ENCODE data around the gene PRSS21.

PRSS21 gene

DNA sequence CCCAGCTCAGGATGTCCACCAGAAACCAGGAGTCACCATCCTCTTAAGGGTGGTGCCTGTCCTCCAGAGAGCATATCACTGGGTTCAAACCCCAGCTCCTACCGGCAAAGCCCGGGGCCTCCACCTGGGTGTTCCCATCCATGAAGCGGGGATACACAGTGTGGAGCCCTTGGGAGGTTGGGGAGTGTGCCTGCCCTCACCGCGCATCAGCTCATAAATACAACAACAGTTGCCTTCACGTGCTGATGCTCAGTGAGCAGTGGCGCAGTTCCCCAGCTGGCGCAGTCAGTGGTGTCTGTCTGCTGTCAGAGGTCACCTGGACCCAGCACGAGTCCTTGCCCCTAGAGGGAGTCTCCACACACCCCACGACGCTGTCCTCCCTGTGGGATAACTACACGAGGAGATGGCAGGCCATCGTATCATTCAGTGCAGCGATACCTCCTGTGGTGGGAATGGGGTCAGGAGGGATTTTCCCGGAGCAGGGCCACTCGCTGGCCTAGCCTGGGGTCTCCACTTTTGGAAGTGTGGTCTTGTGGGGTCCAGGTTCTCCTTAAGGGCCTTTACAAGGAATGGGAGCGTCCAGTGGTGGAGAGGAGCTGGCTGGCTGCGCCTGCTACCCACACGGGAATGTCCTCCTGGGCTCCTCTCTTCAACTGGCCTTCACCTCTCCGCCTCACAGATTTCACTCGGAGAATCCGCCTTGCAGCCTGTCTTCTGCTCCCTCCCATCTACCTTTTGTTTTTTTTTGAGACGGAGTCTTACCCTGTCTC lies 37.7 kb upstream of the PRSS21 start:
- TF ChIP-seq BHLHE40 (IDR thresholded peaks at IDR 0.05; ENCODE audit: borderline replicate concordance) = no peak
- TF ChIP-seq, protein P1, sequence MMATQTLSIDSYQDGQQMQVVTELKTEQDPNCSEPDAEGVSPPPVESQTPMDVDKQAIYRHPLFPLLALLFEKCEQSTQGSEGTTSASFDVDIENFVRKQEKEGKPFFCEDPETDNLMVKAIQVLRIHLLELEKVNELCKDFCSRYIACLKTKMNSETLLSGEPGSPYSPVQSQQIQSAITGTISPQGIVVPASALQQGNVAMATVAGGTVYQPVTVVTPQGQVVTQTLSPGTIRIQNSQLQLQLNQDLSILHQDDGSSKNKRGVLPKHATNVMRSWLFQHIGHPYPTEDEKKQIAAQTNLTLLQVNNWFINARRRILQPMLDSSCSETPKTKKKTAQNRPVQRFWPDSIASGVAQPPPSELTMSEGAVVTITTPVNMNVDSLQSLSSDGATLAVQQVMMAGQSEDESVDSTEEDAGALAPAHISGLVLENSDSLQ (IDR thresholded peaks at IDR 0.05) = no peak
- TF ChIP-seq TARDBP (IDR thresholded peaks at IDR 0.05) = no peak
- no peak for TF ChIP-seq FOXA1 (IDR thresholded peaks at IDR 0.05)
- no peak for TF ChIP-seq ZNF384 (IDR thresholded peaks at IDR 0.05)
- no peak for TF ChIP-seq HDGF (IDR thresholded peaks at IDR 0.05; ENCODE audit: borderline replicate concordance)
- TF ChIP-seq FOXM1 (IDR thresholded peaks at IDR 0.05; ENCODE audit: borderline replicate concordance) = no peak
- ChIA-PET CTCF (no interaction called here), POLR2A (interaction anchor here (0.6 to 3.2 kb wide), 17 partner anchors 8 to 631 kb away, joined by 3 to 32 read pairs (median 4); partner anchors contain the start of genes PRSS33, PRSS41 and SRRM2)
- DNase-seq (ENCODE audit: extremely low spot score) = no peak

DNA sequence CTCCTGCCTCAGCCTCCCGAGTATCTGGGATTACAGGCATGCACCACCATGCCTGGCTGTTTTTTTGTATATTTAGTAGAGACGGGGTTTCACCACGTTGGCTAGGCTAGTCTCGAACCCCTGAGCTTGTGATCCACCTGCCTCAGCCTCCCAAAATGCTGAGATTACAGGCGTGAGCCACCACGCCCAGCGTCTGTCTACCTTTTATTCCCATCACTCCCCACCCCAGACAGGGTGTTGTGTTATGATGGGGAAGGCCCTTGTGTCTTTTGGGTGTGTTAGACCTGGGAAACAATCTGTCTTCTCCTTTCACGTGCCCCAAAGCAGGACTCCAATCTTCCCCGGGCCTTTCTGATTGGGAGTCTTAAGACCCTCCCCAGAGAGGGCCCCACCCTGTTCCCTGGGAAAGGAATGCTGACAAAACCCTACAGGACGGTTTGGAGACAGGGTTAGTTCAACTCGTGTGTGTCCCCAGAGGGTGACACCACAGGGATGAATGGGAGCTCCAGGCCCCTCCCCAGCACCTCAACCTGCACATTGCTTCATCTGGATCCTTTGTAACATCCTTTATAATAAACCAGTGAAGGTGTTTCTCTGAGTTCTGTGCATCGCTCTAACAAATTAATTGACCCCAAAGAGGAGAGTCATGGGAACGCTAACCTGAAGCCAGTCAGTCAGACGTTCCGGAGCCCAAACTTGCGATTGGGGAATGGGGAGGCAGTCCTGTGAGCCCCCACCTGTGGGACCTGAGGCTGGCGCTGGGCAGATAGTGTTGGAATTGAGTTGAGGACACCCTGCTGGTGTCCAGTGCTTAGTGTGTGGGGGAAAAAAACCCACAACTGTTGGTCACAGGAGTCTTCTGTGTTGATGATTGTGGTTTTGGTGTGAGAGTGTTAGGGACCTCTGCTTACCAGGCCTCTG lies 36.8 kb upstream of the PRSS21 start:
- DNase-seq (ENCODE audit: extremely low spot score) = no peak
- TF ChIP-seq FOXA1 (IDR thresholded peaks at IDR 0.05) (no peak), SP1 (IDR thresholded peaks at IDR 0.05) (no peak), BHLHE40 (IDR thresholded peaks at IDR 0.05; ENCODE audit: borderline replicate concordance) (no peak), LEF1 (IDR thresholded peaks at IDR 0.05; ENCODE audit: borderline replicate concordance) (no peak), HDGF (IDR thresholded peaks at IDR 0.05; ENCODE audit: borderline replicate concordance) (no peak), FOXM1 (IDR thresholded peaks at IDR 0.05; ENCODE audit: borderline replicate concordance) (no peak), NFRKB (IDR thresholded peaks at IDR 0.05) (no peak), L3MBTL2 (conservative IDR thresholded peaks at IDR 0.05) (no peak), ARNT (IDR thresholded peaks at IDR 0.05) (no peak)
- TF ChIP-seq, protein P1 (IDR thresholded peaks at IDR 0.05) = no peak
- POLR2A ChIA-PET = interaction anchor here (0.9 to 3.2 kb wide), 4 partner anchors 7 to 28 kb away, joined by 3 to 32 read pairs (median 13); partner anchors contain the start of genes PRSS33 and SRRM2
- CTCF ChIA-PET = no interaction called here

DNA sequence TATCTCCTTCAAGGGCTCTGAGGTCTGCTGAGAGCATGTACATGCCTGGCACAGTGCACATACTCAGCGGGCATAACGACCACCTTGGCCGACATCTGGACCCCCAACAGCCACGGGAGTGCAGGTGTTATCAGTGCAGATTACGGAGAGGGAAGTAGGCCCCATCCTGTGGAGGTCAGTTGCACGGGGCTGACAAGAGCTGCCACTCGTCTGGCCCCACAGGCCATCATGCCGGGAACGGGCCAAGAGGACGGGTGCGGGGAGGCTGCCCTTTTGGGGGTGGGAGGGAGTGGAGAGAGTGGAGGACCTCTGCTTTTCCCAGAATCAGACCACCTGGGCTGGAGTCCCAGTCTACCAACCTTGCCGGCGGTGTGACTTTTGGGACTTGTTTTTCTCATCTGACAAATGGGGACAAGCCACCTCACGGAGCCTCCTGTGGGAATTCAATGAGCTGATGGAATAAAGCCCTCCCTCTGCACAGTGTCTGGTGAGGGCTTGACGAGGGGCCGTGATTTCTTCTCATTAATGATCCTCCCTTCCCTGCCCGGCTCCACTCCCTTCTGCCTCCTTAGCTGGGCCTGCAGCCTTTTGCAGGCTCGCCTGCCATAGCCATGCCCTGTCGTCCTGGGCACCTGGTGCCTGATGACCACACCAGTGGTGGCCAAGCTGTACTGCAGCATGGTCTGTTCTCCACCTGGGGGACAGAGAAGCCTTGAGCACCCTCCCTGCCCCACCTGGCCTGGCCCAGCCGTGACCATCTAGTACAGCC lies 34.3 kb upstream of the PRSS21 start:
- ChIA-PET CTCF (no interaction called here), POLR2A (interaction anchor here (0.8 to 1.2 kb wide), 2 partner anchors 12 to 144 kb away, joined by 3 read pairs; no protein-coding TSS in a partner anchor)
- DNase-seq (ENCODE audit: extremely low spot score) = no peak
- TF ChIP-seq L3MBTL2 (conservative IDR thresholded peaks at IDR 0.05) = no peak
- TF ChIP-seq FOXA1 (IDR thresholded peaks at IDR 0.05) = no peak
- no peak for TF ChIP-seq BHLHE40 (IDR thresholded peaks at IDR 0.05; ENCODE audit: borderline replicate concordance)
- TF ChIP-seq HDGF (IDR thresholded peaks at IDR 0.05; ENCODE audit: borderline replicate concordance) = no peak
- TF ChIP-seq, protein P1 (IDR thresholded peaks at IDR 0.05) = no peak
- no peak for TF ChIP-seq CTBP1 (IDR thresholded peaks at IDR 0.05; ENCODE audit: borderline replicate concordance)
- no peak for TF ChIP-seq LEF1 (IDR thresholded peaks at IDR 0.05; ENCODE audit: borderline replicate concordance)
- TF ChIP-seq SP1 (IDR thresholded peaks at IDR 0.05) = no peak
- TF ChIP-seq ZNF384 (IDR thresholded peaks at IDR 0.05) = no peak
- no peak for TF ChIP-seq FOXM1 (IDR thresholded peaks at IDR 0.05; ENCODE audit: borderline replicate concordance)
- no peak for TF ChIP-seq ARNT (IDR thresholded peaks at IDR 0.05)

DNA sequence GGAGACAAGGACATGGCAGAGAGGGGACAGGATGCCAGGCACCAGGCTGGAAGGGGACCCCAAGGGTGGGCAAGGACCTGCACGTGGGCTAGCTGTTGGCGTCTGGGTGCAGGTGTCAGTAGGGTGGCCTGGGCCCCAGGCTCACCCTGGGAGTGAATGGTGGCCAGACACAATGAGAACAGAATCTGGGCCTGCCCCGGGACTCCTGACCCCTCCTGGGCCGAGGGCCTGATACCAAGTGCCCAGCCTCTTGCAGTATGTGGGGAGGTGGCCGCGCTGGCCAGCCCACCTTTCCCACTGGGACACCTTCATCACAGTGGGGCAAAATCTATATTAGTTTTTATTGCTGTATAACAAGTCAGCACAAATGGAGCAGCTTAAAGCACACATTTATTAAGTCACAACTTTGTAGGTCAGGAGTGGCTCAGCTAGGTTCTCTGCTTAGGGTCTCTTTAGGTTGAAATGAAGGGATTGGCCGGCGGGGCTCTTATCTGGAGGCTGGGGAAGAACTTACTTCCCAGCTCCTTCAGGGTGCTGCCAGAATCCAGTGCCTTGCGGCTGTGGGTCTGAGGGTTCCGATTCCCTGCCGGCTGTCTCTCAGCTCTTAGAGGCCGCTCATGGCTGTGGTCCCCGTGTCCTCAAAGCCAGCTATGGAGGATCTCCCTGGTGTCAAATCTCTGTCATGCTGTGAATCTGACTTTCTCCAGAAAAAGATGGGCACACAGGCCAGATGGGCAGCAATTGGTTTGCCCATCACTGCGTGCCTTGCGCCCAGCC lies 33.3 kb upstream of the PRSS21 start:
- DNase-seq (ENCODE audit: extremely low spot score) = no peak
- TF ChIP-seq LEF1 (IDR thresholded peaks at IDR 0.05; ENCODE audit: borderline replicate concordance) (no peak), NFRKB (IDR thresholded peaks at IDR 0.05) (no peak), FOXA1 (IDR thresholded peaks at IDR 0.05) (no peak), ARNT (IDR thresholded peaks at IDR 0.05) (no peak), HDGF (IDR thresholded peaks at IDR 0.05; ENCODE audit: borderline replicate concordance) (no peak), ELF4 (IDR thresholded peaks at IDR 0.05) (no peak), FOXK2 (IDR thresholded peaks at IDR 0.05) (no peak)
- ChIA-PET CTCF (interaction anchor here (0.6 to 1.0 kb wide), 2 partner anchors 10 to 1618 kb away, joined by 3 read pairs; no protein-coding TSS in a partner anchor), POLR2A (interaction anchor here (0.8 to 1.2 kb wide), 2 partner anchors 11 to 143 kb away, joined by 3 read pairs; no protein-coding TSS in a partner anchor)
